GM12878 (cell line): ENCODE measurements around the gene KLK6. TPM values are rescaled to one million over a fixed set of nuclear protein-coding genes. Genes with fewer than 3 reads are reported as not detected.

Experiments used
- ATAC-seq: fragments of 200-7000 bp; cut with Tn5 transposase; 3 replicates; pipeline ENCODE4 v1.9.1; 2020; ENCODE audit warnings: mild to moderate bottlenecking, moderate library complexity
- BruUV-seq: library from RNA; stranded (reverse); fragments of 400-500 nt; replicated peaks from 2 replicates; lab custom pipeline; 2021; lab: Mats Ljungman, UMichigan
- CTCF ChIA-PET: fragments of 300-600 bp; sonication (Branson Sonifier 250); formaldehyde crosslinking; extraction: SDS; loops from one replicate; lab custom pipeline; 2021; ENCODE audit warnings: inconsistent platforms; lab: Yijun Ruan, JAX
- POLR2A ChIA-PET: fragments of 350-600 bp; formaldehyde crosslinking; extraction: SDS; loops from one replicate; lab custom pipeline; 2021; ENCODE audit warnings: inconsistent platforms; lab: Charles Lee
- RAD21 ChIA-PET: fragments of 300-600 bp; sonication (Branson Sonifier 250); formaldehyde crosslinking; loops from one replicate; lab custom pipeline; 2023; ENCODE audit warnings: antibody characterized with exemption; ENCODE audit not compliant: unreplicated experiment; lab: Charles Lee
- SMC1A ChIA-PET: fragments of 300-600 bp; sonication (Branson Sonifier 250); formaldehyde crosslinking; loops from one replicate; lab custom pipeline; 2023; ENCODE audit not compliant: unreplicated experiment, uncharacterized antibody; lab: Charles Lee
- DNase-seq: peaks from one replicate; pipeline ENCODE4 v3.0.0-alpha.2; 2011; ENCODE audit warnings: low read depth, low spot score
- FAIRE-seq: peaks from 3 replicates; lab custom pipeline; 2011; peaks lifted over from hg19 to GRCh38; lab: Jason Lieb, UNC
- H2AFZ ChIP-seq: 2 replicates; pipeline ENCODE4 v1.6.0; 2011; ENCODE audit warnings: low read depth, low read length, control low read depth; ENCODE audit not compliant: control insufficient read depth
- H3K27ac ChIP-seq: 2 replicates; pipeline ENCODE4 v1.5.1; 2011; ENCODE audit warnings: control low read depth; ENCODE audit not compliant: control insufficient read depth, insufficient read depth
- H3K27me3 ChIP-seq, 2 experiments: replicated peaks in 1 of 2; 2 replicates each; pipeline versions ENCODE4 v1.6.0 to v1.6.1; 2011; ENCODE audit warnings: low read length in 1 of 2; ENCODE audit not compliant: control insufficient read depth in 2 of 2, insufficient read depth in 2 of 2
- H3K36me3 ChIP-seq, 2 experiments: 2 replicates each; pipeline ENCODE4 v1.5.1; 2011; ENCODE audit warnings: low read length in 1 of 2; ENCODE audit not compliant: control insufficient read depth in 2 of 2, insufficient read depth in 2 of 2
- H3K4me1 ChIP-seq: 2 replicates; pipeline ENCODE4 v1.6.1; 2011; ENCODE audit warnings: mild to moderate bottlenecking, low read length, moderate library complexity, mixed read lengths; ENCODE audit not compliant: control insufficient read depth, insufficient read depth
- H3K4me2 ChIP-seq: 2 replicates; pipeline ENCODE4 v1.6.0; 2011; ENCODE audit warnings: control low read depth; ENCODE audit not compliant: control insufficient read depth, insufficient read depth
- H3K4me3 ChIP-seq: fragments of 200-600 bp; sonication (generic); 2 replicates; pipeline ENCODE4 v1.5.1; 2016
- H3K79me2 ChIP-seq: 2 replicates; pipeline ENCODE4 v1.6.0; 2011; ENCODE audit warnings: low read length; ENCODE audit not compliant: control insufficient read depth, insufficient read depth
- H3K9ac ChIP-seq: 2 replicates; pipeline ENCODE4 v1.8.0; 2011; ENCODE audit warnings: low read length, control low read depth, mixed read lengths; ENCODE audit not compliant: control insufficient read depth, insufficient read depth
- H3K9me3 ChIP-seq: replicated peaks from 3 replicates; pipeline ENCODE4 v1.5.1; 2011; ENCODE audit warnings: mild to moderate bottlenecking, low read length; ENCODE audit not compliant: control insufficient read depth, insufficient read depth
- H4K20me1 ChIP-seq: 2 replicates; pipeline ENCODE4 v1.6.0; 2011; ENCODE audit not compliant: control insufficient read depth, insufficient read depth
- BRCA1 ChIP-seq: IDR thresholded peaks from 2 replicates; pipeline ENCODE4 v1.6.1; 2011; ENCODE audit warnings: low read depth, low read length, improper control_type of control experiment
- EGR1 ChIP-seq, 2 experiments: IDR thresholded peaks; 1 replicate in 1 of 2; 2 replicates in 1 of 2; pipeline ENCODE4 v1.6.1; 2011 to 2012; ENCODE audit warnings: low read depth in 2 of 2, low read length in 2 of 2, borderline replicate concordance in 1 of 2, mild to moderate bottlenecking in 1 of 2, moderate library complexity in 1 of 2
- ELK1 ChIP-seq: IDR thresholded peaks from 2 replicates; pipeline ENCODE4 v1.6.1; 2012; ENCODE audit warnings: low read depth, low read length, improper control_type of control experiment
- ESRRA ChIP-seq: IDR thresholded peaks from 2 replicates; pipeline ENCODE4 v1.6.1; 2012; ENCODE audit warnings: mild to moderate bottlenecking, low read length, improper control_type of control experiment
- FOS ChIP-seq: IDR thresholded peaks from 3 replicates; pipeline ENCODE4 v1.6.1; 2011; ENCODE audit warnings: borderline replicate concordance; ENCODE audit not compliant: insufficient read length; ENCODE audit errors: extremely low read depth
- FOXK2 ChIP-seq: fragments of 450-650 bp; IDR thresholded peaks from 2 replicates; pipeline ENCODE4 v1.6.1; 2017; ENCODE audit warnings: mild to moderate bottlenecking, moderate library complexity
- HDAC2 ChIP-seq: fragments of 200-600 bp; sonication (generic); IDR thresholded peaks from 2 replicates; pipeline ENCODE4 v1.6.1; 2017
- KLF5 ChIP-seq: fragments of 450-650 bp; IDR thresholded peaks from 2 replicates; pipeline ENCODE4 v1.6.1; 2014; ENCODE audit warnings: mild to moderate bottlenecking; ENCODE audit not compliant: partially characterized antibody
- NFXL1 ChIP-seq: fragments of 450-650 bp; IDR thresholded peaks from 2 replicates; pipeline ENCODE4 v1.6.1; 2017; ENCODE audit warnings: antibody characterized with exemption, mild to moderate bottlenecking, borderline replicate concordance
- NFYB ChIP-seq: IDR thresholded peaks from 2 replicates; pipeline ENCODE4 v1.6.1; 2011; ENCODE audit warnings: low read depth, mild to moderate bottlenecking, low read length, improper control_type of control experiment, moderate library complexity; ENCODE audit not compliant: insufficient read depth
- PML ChIP-seq: IDR thresholded peaks from 2 replicates; pipeline ENCODE4 v1.6.1; 2012; ENCODE audit warnings: low read length, inconsistent platforms
- POLR2A ChIP-seq: IDR thresholded peaks from 2 replicates; pipeline ENCODE4 v1.6.1; 2011; ENCODE audit warnings: low read depth, mild to moderate bottlenecking, low read length
- RELA ChIP-seq: fragments of 450-650 bp; IDR thresholded peaks from 2 replicates; pipeline ENCODE4 v1.8.0; 2014; ENCODE audit warnings: borderline replicate concordance; ENCODE audit not compliant: partially characterized antibody
- SIX5 ChIP-seq: IDR thresholded peaks from 2 replicates; pipeline ENCODE4 v1.6.1; 2011; ENCODE audit warnings: mild to moderate bottlenecking, low read depth, low read length, moderate library complexity; ENCODE audit not compliant: severe bottlenecking
- SMC3 ChIP-seq: IDR thresholded peaks from 2 replicates; pipeline ENCODE4 v1.6.1; 2011; ENCODE audit warnings: low read length, improper control_type of control experiment, borderline replicate concordance
- STAT3 ChIP-seq: IDR thresholded peaks from 2 replicates; pipeline ENCODE4 v1.6.1; 2011; ENCODE audit warnings: low read depth, low read length, improper control_type of control experiment
- TCF3 ChIP-seq: IDR thresholded peaks from 2 replicates; pipeline ENCODE4 v1.6.1; 2012; ENCODE audit warnings: low read depth, mild to moderate bottlenecking, low read length, borderline replicate concordance; ENCODE audit not compliant: insufficient read depth
- ZBTB4 ChIP-seq: fragments of 450-650 bp; formaldehyde crosslinking; IDR thresholded peaks from 2 replicates; pipeline ENCODE4 v1.4.0; 2022; ENCODE audit warnings: mild to moderate bottlenecking, moderate library complexity
- WGBS: methylation state at CpG from one replicate; pipeline ENCODE4 v1.1.6; 2016; ENCODE audit warnings: low lambda C conversion rate; ENCODE audit not compliant: insufficient replicate concordance, insufficient coverage; ENCODE audit errors: missing lambda C conversion rate; 5-methylcytosine and 5-hydroxymethylcytosine counted together
- in situ Hi-C: fragments of 300-500 bp; cut with MboI; formaldehyde crosslinking; loops from 9 replicates; pipeline ENCODE4 v1.14.3; 2018; ENCODE audit warnings: mixed read lengths
- intact Hi-C: fragments of 100-400 bp; cut with micrococcal nuclease; formaldehyde crosslinking; loops from one replicate; pipeline ENCODE4 v1.14.2; 2022; ENCODE audit not compliant: unreplicated experiment
- polyA plus RNA-seq, 11 experiments: library from polyadenylated mRNA; depleted of rRNA in 4 of 11; unstranded in 6 of 11; stranded (reverse) in 5 of 11; fragments of >200 nt; fragmentation: Nextera tagmentation in 4 of 11; fragmentation: Illumina TruSeq in 1 of 11; extraction: Ambion mirVana in 4 of 11; extraction: Trizol in 1 of 11; gene quantifications; 1 replicate in 1 of 11; 2 replicates in 10 of 11; pipeline versions ENCODE4 v1.2.1 to v1.2.3, GENCODE V29; 2011 to 2016; ENCODE audit warnings: inconsistent platforms in 2 of 11, missing spikeins in 2 of 11, low read depth in 1 of 11
- total RNA-seq, 4 experiments: library from RNA; depleted of rRNA in 3 of 4; stranded (reverse); fragments of >200 nt in 3 of 4; fragmentation: Illumina TruSeq in 1 of 4; extraction: Trizol in 1 of 4; gene quantifications; 2 replicates each; pipeline versions ENCODE4 v1.2.1 to v1.2.3, GENCODE V29; 2013 to 2021

Gene KLK6
- total and polyA plus RNA-seq, 10 of the 15 experiments (the other 5 are each of a cell fraction or from before 2014, with no cell fraction given) = not detected

- TF ChIP-seq SMC3 = no peak
- no peak for TF ChIP-seq NFYB
- no peak for TF ChIP-seq KLF5
- TF ChIP-seq STAT3 = no peak
- TF ChIP-seq HDAC2 = no peak
- no peak for TF ChIP-seq ESRRA
- no peak for TF ChIP-seq ZBTB4
- TF ChIP-seq NFXL1 = no peak
- TF ChIP-seq FOS = no peak
- TF ChIP-seq ELK1 = no peak
- TF ChIP-seq SIX5 = no peak
- TF ChIP-seq PML = no peak
- no peak for TF ChIP-seq RELA
- no peak for TF ChIP-seq POLR2A
- TF ChIP-seq BRCA1 = no peak
- no peak for TF ChIP-seq EGR1 (IDR thresholded peaks at IDR 0.05; ENCODE audit: borderline replicate concordance in 1 of 2, low read depth in 2 of 2, low read length in 2 of 2)
- no peak for TF ChIP-seq FOXK2
- no peak for TF ChIP-seq TCF3
- TF ChIP-seq, all 136 proteins: peak for 0
- no TSS peak for BruUV-seq
- Histone ChIP-seq H3K9ac (no peak overlapping the region), H3K4me1 (no peaks in the 10 kb centered on the region), H3K36me3 (no peaks in the 10 kb centered on the region), H2AFZ (no peak overlapping the region), H3K4me2 (no peak overlapping the region), H3K79me2 (no peaks in the 10 kb centered on the region), H4K20me1 (no peaks in the 10 kb centered on the region), H3K27ac (no peak overlapping the region), H3K4me3 (no peak overlapping the region), H3K27me3 (peaks cover 2% of the 10 kb centered on the region in 2 experiments; a peak in 3 of 4 replicates), H3K9me3 (no peaks in the 10 kb centered on the region)
- intact Hi-C loops (no loop called here), in situ Hi-C loops (no loop called here)
- no peak for FAIRE-seq
- ChIA-PET SMC1A (interaction anchor here (0.8 kb wide), 1 partner anchor 394 kb away, joined by 3 read pairs; no protein-coding TSS in a partner anchor), POLR2A (no interaction called here), RAD21 (no interaction called here), CTCF (no interaction called here)
- no peak for ATAC-seq
- no peak for DNase-seq
- 19% methylated on average over 16 of the region's 20 CpGs for WGBS
Observed at GRCh38 chr19:50967929-50968715, 1.3 kb downstream of the KLK6 start.
